Hypothalamus (tissue), 51 donors: ENCODE measurements around the gene TROAP.
A peak's percentile ranks its signal among the peaks of the same experiment; 100 is the strongest.

Experiments
- DNase-seq, 51 donors: peaks; one replicate each; lab custom pipeline; 2025; lab: John Stamatoyannopoulos, UW

TROAP gene

DNA sequence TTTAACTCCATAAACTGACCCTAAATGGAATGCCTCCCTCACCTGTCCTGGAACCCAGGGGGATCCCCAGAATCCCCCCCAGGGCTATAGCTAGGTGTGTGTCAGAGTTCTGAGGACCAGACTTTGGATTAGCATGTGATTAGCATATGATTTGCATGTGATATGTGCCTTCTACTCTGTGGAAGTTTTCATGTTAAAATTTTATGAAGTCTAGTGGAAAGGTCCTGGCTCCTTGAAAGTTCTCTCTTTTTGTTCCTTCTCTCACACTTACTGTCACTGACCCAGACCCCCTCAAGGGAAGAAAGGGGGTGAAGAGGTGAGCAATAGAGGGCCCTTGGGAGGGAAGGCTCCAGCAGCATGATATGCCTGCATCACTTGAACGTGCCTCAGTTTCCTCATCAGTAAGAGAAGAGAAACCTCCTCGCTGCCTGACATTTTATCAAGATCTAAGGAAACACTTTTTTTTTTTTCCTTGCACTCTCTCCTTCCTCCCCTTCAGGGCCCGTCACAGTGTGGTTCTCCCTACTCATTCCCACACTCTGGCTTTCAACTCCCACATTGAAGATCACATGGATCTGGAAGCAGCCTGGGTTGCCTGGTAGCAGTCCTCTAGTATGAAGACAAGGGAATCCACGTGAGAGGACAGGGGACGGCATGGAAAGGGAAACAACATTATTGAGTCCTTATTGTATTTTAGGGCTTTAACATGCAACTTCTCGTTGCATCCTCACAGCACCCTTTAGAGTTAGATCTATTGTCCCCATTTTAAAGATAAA is 17.2 kb downstream of the TROAP start:
- no peak for DNase-seq

DNA sequence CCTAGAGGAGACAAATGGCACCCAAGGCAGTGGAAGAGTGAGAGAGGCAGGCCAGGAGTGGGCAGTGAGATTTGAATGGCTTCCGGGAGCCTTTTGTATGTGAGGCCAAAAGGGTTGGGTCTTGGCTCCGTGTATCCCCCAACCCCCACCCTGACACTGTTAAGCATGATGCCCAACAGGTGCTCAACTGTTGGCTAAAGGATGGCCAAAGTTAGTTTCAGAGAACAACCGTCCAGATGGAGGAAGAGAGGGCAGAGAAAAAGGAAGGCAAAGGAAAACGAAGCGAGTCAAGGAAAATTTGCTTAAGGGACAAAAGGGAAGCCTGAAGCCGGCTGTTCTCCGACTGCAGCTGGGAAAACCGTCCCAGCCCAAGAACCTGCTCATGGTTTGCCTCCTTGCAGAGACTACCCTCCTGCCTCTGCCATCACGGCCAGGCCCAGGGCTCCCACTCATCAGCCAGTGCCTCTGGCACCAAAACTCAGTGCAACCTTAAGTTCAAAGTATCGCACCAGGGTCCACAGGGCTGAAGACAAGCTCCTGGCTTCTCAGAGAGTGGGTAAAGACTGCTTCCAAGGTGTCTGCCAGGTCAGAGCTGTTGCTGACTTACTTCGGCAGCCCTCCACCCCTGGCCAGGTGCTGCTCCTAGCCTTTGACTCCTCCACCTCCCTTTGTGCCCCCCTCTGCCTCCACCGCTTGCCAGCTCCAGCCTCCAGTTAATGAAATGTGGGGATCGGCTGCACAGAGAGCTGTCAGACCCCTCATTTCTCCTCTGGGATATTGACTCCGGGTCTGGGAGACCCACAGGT is 18.1 kb downstream of the TROAP start:
- no peak for DNase-seq

GRCh38 chr12:49341777-49342065 is 18.7 kb downstream of the TROAP start:
- DNase-seq: no peak

DNA sequence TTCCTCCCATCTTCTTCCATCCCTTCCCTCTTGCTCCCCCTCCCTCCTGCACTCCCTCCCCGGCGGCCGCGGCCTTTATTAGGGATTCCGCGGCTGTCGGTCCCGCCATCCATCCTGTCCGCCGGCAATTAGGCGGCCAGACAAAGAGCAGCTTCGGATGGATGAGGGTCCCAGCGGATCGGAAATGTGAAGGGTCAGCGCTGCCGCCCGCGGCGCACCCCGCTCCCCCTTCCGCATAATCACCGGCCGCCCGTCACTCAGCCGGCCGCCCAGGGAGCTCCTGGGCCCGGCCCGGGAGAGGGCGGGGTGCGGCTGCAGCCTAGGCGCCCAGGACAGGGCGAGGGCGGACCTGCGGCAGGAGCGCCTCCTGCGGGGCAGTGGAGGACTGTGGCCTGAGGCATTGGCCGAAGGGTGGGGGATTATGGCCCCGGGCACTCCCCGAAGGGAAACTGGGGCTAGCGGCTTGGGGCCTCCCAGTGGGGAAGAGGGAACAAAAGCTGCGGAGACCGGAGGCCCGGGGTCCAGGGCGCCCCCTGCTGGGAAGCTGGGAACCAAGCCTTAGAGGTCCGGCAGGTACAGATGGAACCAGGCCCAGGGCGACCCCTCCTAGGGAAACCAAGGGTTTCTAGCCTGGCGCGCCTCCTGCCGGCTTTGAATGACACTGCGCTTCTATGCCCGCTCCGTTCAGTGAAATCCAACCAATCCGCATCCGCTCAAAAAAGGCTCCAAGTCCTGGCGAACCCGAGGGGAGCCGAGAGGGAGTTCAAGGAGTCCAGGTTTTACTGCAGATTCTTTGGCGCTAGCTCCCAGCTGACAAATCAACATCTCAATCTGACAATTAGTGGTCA is 19.2 kb downstream of the TROAP start:
- DNase-seq: peak in 44 of 51 donors; percentile 9 to 78 (median 49)

DNA sequence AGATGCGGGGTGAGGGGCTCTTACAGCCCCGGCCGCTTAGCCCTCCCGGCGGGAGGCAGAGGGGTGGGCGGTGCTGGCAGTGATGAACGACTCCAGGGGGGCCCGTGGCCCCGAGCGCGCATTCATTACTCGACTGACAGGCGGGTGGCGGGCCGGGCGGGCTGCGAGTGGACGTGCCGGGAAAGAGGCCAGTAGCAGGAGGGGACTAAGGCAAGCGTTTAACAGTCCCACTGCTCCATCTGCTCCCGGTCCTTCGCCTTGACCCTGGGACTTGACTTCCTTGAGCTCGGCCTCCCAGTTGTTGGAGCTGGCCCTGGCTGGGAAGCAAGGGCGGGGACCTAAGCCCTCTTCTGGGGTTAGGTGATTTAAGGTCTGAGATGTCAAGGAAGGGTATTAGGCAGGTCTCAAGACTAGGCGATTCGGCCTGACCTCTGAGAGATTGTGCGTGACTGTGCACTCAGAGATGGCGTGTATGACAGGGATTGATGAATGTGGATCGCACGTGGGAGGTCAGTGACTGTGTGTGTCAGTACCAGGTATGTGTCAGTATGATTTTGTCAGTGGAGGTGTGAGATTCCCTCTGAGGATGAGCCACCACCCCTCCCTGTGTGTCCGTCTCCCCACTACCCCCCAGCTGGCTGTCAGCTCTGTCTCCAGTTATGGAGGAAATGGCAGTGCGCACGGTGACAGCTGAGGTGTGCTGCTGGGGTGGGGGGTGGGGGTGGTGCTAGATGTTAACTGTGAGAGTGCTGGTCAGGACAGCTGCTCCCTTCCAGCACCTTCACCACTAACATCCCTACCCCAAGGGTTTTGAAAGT is 20.1 kb downstream of the TROAP start:
- DNase-seq: peak in 4 of 51 donors; percentile 13 to 38 (median 34)

- no peak for DNase-seq
Observed at GRCh38 chr12:49344486-49345050, 21.5 kb downstream of the TROAP start.

- DNase-seq: peak in 11 of 51 donors; percentile 5 to 46 (median 29)
Observed at GRCh38 chr12:49345051-49345824, 22.2 kb downstream of the TROAP start.

GRCh38 chr12:49345825-49346658 is 23.0 kb downstream of the TROAP start:
- DNase-seq: no peak

GRCh38 chr12:49346659-49347310 is 23.7 kb downstream of the TROAP start, which contains the start of gene DNAJC22:
TSS of gene DNAJC22 (plus strand) at chr12:49346888. CDS start at chr12:49348873, 1,985 bp downstream.
- DNase-seq: no peak

GRCh38 chr12:49347311-49348193 is 24.5 kb downstream of the TROAP start:
- DNase-seq: peak in 49 of 51 donors; percentile 24 to 96 (median 83)

DNA sequence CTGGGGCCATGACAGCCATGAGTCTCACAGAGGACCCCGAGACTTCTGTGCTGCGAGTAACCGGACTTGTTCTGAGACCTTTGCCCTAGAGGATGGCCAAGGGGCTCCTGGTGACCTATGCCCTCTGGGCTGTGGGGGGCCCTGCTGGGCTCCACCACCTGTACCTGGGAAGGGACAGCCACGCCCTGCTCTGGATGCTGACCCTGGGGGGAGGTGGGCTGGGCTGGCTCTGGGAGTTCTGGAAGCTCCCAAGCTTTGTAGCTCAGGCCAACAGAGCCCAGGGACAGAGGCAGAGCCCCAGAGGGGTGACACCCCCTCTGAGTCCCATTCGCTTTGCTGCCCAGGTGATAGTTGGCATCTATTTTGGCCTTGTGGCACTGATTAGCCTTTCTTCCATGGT is 25.7 kb downstream of the TROAP start:
- no peak for DNase-seq

- DNase-seq: no peak
Observed at GRCh38 chr12:49349266-49349665, 26.2 kb downstream of the TROAP start.

- DNase-seq: no peak
Observed at GRCh38 chr12:49352351-49352750, 29.3 kb downstream of the TROAP start.

DNA sequence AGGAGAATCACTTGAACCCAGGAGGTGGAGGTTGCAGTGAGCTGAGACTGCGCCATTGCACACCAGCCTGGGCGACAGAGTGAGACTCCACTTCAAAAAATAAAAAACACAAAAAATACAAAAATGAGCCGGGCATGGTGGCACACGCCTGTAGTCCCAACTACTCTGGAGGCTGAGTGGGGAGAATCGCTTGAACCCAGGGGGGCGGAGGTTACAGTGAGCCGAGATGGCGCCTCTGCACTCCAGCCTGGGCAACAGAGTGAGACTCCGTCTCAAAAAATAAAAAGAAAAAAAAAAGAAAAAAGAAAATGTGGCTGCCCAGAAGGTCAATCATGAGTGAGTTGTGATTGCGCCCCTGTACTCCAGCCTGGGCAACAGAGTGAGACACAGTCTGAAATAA is 32.9 kb downstream of the TROAP start:
- DNase-seq: no peak

DNA sequence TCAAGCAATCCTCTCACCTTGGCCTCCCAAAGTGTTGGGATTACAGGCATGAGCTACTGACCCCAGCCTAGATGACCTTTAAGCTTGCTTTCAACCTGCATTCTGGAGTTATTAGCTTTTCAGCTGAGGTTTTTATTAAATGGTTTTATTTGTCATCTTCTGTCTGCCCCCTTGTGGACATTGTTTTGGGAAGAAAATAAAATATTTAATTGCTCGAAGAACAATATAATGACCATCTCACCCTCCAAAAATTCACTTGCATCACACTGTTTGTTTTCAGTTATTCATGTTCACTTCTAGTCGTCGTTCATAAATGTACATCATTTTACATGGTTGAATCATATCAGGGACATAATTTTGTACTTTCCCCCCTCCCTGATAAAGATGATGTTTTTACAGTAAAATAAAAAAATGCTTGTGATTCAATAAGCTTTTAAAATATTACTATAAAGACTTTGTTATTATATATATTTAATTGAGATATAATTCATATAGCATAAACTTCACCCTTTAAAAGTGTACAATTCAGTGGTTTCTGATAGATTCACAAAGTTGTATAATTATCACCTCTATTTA is 34.1 kb downstream of the TROAP start:
- no peak for DNase-seq

DNA sequence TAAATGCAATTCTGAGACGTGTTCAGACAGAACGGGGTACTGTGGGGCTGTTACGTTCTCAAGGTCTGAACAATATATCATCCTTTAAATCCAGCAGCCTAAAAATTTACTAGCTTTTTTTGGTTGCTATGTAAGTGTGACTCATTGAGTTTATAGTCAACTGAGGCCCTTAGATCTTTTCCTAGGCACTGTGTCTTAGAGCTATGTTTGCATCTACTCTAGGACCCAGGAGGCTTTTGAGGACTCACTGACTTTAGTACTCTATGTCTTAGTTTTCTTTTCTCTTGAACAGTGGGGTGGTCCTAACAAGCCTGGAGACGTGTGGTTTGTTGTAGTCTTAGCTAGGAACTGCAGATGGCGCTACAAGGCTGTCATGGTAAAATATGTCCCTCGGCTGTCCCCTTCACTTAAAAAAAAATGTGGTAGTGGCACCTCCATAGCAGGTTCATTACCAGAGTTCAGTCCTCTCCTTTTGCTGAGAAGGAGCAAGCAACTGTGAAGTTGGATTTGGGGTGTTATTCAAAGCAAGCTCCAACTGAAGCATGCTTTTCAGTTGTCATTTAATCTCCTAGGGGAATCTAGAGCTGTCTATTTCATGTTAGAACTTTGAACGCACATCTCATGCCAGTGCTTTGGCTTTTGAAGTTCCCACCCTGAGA is 35.6 kb downstream of the TROAP start:
- peak in 14 of 51 donors; percentile 13 to 70 (median 35) for DNase-seq
